Bronchus fibroblast of lung (primary cell): Measurements from ENCODE around the gene ZBTB7A. TPM values are rescaled to one million over a fixed set of nuclear protein-coding genes. Genes with fewer than 3 reads are reported as not detected.

ENCODE experiments used
- total RNA-seq: library from RNA; depleted of rRNA; stranded (reverse); fragments of >200 nt; gene quantifications from 2 replicates; pipeline ENCODE4 v1.2.3, GENCODE V29; 2015

The ZBTB7A gene
- 20.2 and 24.9 TPM in 2 replicates for total RNA-seq

GRCh38 chr19:4066682-4067395, at the start of gene ZBTB7A:
TSS of gene ZBTB7A (minus strand) at chr19:4066899. CDS start at chr19:4055232, 11,667 bp downstream.

DNA sequence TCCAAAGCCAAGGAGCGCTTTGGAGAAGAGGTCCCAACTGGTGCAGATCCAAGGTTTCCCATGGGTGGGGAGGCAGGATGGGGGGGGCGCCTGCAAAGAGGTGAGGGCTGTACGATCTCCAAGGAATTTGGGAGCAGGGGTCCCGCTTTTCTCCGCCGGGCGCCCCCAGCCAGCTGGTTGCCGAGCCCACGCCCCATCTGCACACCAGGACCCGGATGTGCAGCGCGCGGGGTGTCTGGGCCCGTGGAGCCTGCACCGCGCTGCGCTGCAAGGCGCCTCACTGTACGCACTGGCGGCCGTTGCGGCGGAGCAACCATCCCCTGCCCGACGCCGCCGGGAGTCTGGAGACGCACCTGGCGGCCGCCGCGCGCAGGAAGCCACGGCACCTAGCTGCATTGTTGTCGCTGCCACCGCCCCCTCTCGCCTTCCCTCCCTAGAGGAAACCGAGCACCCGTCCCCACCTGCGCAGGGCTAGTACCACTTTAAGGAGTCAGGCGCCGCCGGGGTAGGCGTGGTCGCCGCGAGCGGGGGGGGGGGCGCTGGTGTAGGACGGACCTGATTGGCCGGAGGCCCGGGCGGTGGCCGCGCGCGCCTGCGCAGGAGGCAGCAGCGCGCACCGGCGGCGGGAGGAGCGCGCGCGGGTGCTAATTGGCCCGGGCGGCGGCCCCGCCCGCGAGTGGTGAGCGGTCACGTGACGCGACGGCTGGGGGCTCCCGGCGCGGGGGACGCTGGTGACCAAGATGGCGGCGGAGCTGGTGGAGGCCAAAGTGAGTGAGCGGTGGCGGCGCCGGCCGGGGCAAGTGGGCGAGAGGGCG, 59.5 kb downstream of the ZBTB7A start, which contains the start of gene PIAS4:
Gene PIAS4 (plus strand): TSS at position 716 of the 815 bp plus-strand sequence. CDS start 25 bp downstream, at position 741.

Other genes with a start within 250 kb of the ZBTB7A start
- gene ZFR2, start 197.9 kb downstream of the ZBTB7A start, total RNA-seq = not detected in 2 replicates
- under 0.01 and 0.67 TPM in 2 replicates for gene ATCAY, start 186.2 kb downstream of the ZBTB7A start, total RNA-seq
- not detected in 2 replicates for gene NMRK2, start 133.8 kb downstream of the ZBTB7A start, total RNA-seq
- gene DAPK3, start 95.8 kb downstream of the ZBTB7A start, total RNA-seq = 51.8 and 52.2 TPM in 2 replicates
- gene EEF2, start 81.4 kb downstream of the ZBTB7A start, total RNA-seq = 2,452 and 2,593 TPM in 2 replicates
- gene PIAS4, start 59.2 kb downstream of the ZBTB7A start, total RNA-seq = 14.3 and 20.5 TPM in 2 replicates
- gene MAP2K2, start 57.2 kb upstream of the ZBTB7A start, total RNA-seq = 152 and 158 TPM in 2 replicates
- not detected in 2 replicates for gene CREB3L3, start 86.7 kb upstream of the ZBTB7A start, total RNA-seq
- 20.2 and 25.4 TPM in 2 replicates for gene SIRT6, start 115.7 kb upstream of the ZBTB7A start, total RNA-seq
- gene ANKRD24, start 115.8 kb upstream of the ZBTB7A start, total RNA-seq = 0.15 and 2.0 TPM in 2 replicates
- gene EBI3, start 162.6 kb upstream of the ZBTB7A start, total RNA-seq = 0.34 TPM in 1 of 2 replicates, not detected in the other
- gene YJU2, start 180.2 kb upstream of the ZBTB7A start, total RNA-seq = 24.8 and 26.1 TPM in 2 replicates
- not detected in 2 replicates for gene SHD, start 212.4 kb upstream of the ZBTB7A start, total RNA-seq
- not detected in 2 replicates for gene TMIGD2, start 235.5 kb upstream of the ZBTB7A start, total RNA-seq
- 24.4 and 28.6 TPM in 2 replicates for gene FSD1, start 237.7 kb upstream of the ZBTB7A start, total RNA-seq